Mesendoderm (in vitro differentiated cells): Measurements from ENCODE around the gene TNPO2.
"Not testable (repeated sequence)": the region's sequence is repeated elsewhere in the genome, so short reads cannot be mapped to it uniquely, and the experiment has no call there.

Source experiments
- DNase-seq: peaks from one replicate; pipeline ENCODE4 v3.0.0; 2013
- H2AK5ac ChIP-seq: 2 replicates; pipeline ENCODE4 v1.6.1; 2013; ENCODE audit warnings: low read length, inconsistent platforms
- H2BK120ac ChIP-seq: 2 replicates; pipeline ENCODE4 v1.6.1; 2013; ENCODE audit warnings: low read depth, mild to moderate bottlenecking, low read length, moderate library complexity, mixed read lengths
- H2BK15ac ChIP-seq: replicated peaks from 2 replicates; pipeline ENCODE4 v1.6.1; 2013; ENCODE audit warnings: low read depth, mild to moderate bottlenecking, moderate library complexity
- H2BK5ac ChIP-seq: 2 replicates; pipeline ENCODE4 v1.6.1; 2013; ENCODE audit warnings: low read length, inconsistent platforms
- H3K18ac ChIP-seq: 2 replicates; pipeline ENCODE4 v1.6.1; 2013; ENCODE audit warnings: mild to moderate bottlenecking, low read length, mixed read lengths
- H3K23ac ChIP-seq: one replicate; pipeline ENCODE4 v1.6.1; 2013; ENCODE audit warnings: low read length
- H3K27ac ChIP-seq: 2 replicates; pipeline ENCODE4 v1.5.1; 2013; ENCODE audit warnings: low read depth, mild to moderate bottlenecking, inconsistent platforms, low read length, moderate library complexity
- H3K27me3 ChIP-seq: 2 replicates; pipeline ENCODE4 v1.6.1; 2013; ENCODE audit warnings: low read length, control low read depth, mild to moderate bottlenecking, inconsistent platforms; ENCODE audit not compliant: insufficient read depth, poor library complexity
- H3K36me3 ChIP-seq: 2 replicates; pipeline ENCODE4 v1.6.1; 2013; ENCODE audit warnings: low read length, inconsistent platforms; ENCODE audit not compliant: control insufficient read depth, insufficient read depth
- H3K4ac ChIP-seq: one replicate; pipeline ENCODE4 v1.6.1; 2013; ENCODE audit warnings: low read depth, mild to moderate bottlenecking, low read length, moderate library complexity
- H3K4me1 ChIP-seq: 2 replicates; pipeline ENCODE4 v1.6.1; 2013; ENCODE audit warnings: low read depth, low read length, inconsistent platforms; ENCODE audit not compliant: control insufficient read depth
- H3K4me2 ChIP-seq: 2 replicates; pipeline ENCODE4 v1.6.1; 2013; ENCODE audit warnings: low read length
- H3K4me3 ChIP-seq: 2 replicates; pipeline ENCODE4 v1.5.1; 2013; ENCODE audit warnings: mild to moderate bottlenecking, low read length
- H3K56ac ChIP-seq: one replicate; pipeline ENCODE4 v1.6.1; 2013; ENCODE audit warnings: low read length
- H3K79me1 ChIP-seq: 2 replicates; pipeline ENCODE4 v1.6.1; 2013; ENCODE audit warnings: low read length, inconsistent platforms
- H3K79me2 ChIP-seq: 2 replicates; pipeline ENCODE4 v1.6.1; 2013; ENCODE audit warnings: mild to moderate bottlenecking, low read length; ENCODE audit not compliant: control insufficient read depth, insufficient read depth
- H3K9ac ChIP-seq: 2 replicates; pipeline ENCODE4 v1.6.1; 2013; ENCODE audit warnings: low read length, inconsistent platforms
- H4K5ac ChIP-seq: one replicate; pipeline ENCODE4 v1.6.1; 2013; ENCODE audit warnings: low read length
- H4K8ac ChIP-seq: one replicate; pipeline ENCODE4 v1.6.1; 2013; ENCODE audit warnings: low read depth, mild to moderate bottlenecking, control low read depth, low read length, moderate library complexity
- WGBS: extraction: QIAGEN DNeasy Blood & Tissue Kit; methylation state at CpG from one replicate; pipeline ENCODE4 v1.1.7; 2013; ENCODE audit warnings: low lambda C conversion rate, missing lambda C conversion rate; ENCODE audit not compliant: insufficient coverage; ENCODE audit errors: extremely low coverage; 5-methylcytosine and 5-hydroxymethylcytosine counted together

The TNPO2 gene

DNA sequence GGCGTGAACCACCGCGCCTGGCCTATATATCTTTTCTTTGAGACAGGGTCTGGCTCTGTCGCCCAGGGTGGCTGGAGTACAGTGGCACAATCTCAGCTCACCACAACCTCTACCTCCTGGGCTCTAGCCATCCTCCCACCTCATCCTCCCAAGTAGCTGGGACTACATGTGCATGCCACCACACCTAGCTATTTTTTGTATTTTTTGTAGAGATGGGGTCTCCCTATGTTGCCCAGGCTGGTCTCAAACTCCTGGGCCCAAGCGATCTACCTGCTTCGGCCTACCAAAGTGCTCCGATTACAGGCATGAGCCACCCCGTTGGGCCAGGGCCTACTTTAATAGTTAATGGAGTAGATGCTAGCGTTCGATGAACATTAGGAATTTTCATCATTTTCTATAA is 3.4 kb downstream of the TNPO2 start:
- Histone ChIP-seq H2BK120ac (no peak overlapping the region), H3K27ac (no peak overlapping the region), H4K5ac (no peak overlapping the region), H3K56ac (peak overlapping the region; percentile 96), H2AK5ac (no peak overlapping the region), H2BK5ac (no peak overlapping the region), H3K4ac (no peak overlapping the region), H4K8ac (no peak overlapping the region), H3K4me3 (no peak overlapping the region), H3K18ac (no peak overlapping the region), H3K27me3 (no peaks in the 10 kb centered on the region), H3K36me3 (peaks cover 6% of the 10 kb centered on the region), H3K9ac (peak overlapping the region; percentile 99), H2BK15ac (no peak overlapping the region), H3K79me2 (peaks cover 48% of the 10 kb centered on the region), H3K79me1 (peaks cover 14% of the 10 kb centered on the region), H3K4me2 (peak overlapping the region; percentile 75), H3K4me1 (no peaks in the 10 kb centered on the region), H3K23ac (no peak overlapping the region)
- WGBS = no CpG with 5 or more reads among the region's 10 CpGs
- DNase-seq = no peak

GRCh38 chr19:12715929-12716328 is 7.8 kb downstream of the TNPO2 start:
- no peak overlapping the region for H3K23ac ChIP-seq
- no peak overlapping the region for H3K56ac ChIP-seq
- no peak overlapping the region for H2BK5ac ChIP-seq
- no peak overlapping the region for H3K9ac ChIP-seq
- H3K36me3 ChIP-seq = peaks cover 19% of the 10 kb centered on the region
- peaks cover 18% of the 10 kb centered on the region for H3K79me1 ChIP-seq
- no peak overlapping the region for H3K4me2 ChIP-seq
- no peak overlapping the region for H4K8ac ChIP-seq
- no peak overlapping the region for H3K4ac ChIP-seq
- no peak overlapping the region for H2BK15ac ChIP-seq
- H2AK5ac ChIP-seq = no peak overlapping the region
- H3K4me3 ChIP-seq = no peak overlapping the region
- H3K27me3 ChIP-seq = no peaks in the 10 kb centered on the region
- no peak overlapping the region for H2BK120ac ChIP-seq
- H3K27ac ChIP-seq = no peak overlapping the region
- no CpG with 5 or more reads among the region's 3 CpGs for WGBS
- no peak overlapping the region for H4K5ac ChIP-seq
- DNase-seq = no peak
- no peaks in the 10 kb centered on the region for H3K4me1 ChIP-seq
- H3K18ac ChIP-seq = no peak overlapping the region
- peaks cover 27% of the 10 kb centered on the region for H3K79me2 ChIP-seq

- Histone ChIP-seq H3K4ac (no peak overlapping the region), H2BK5ac (no peak overlapping the region), H2BK120ac (no peak overlapping the region), H2AK5ac (no peak overlapping the region), H3K27ac (no peak overlapping the region), H3K4me1 (no peaks in the 10 kb centered on the region), H4K5ac (no peak overlapping the region), H4K8ac (no peak overlapping the region), H3K9ac (no peak overlapping the region), H3K79me1 (peaks cover 18% of the 10 kb centered on the region), H3K27me3 (no peaks in the 10 kb centered on the region), H2BK15ac (no peak overlapping the region), H3K56ac (no peak overlapping the region), H3K36me3 (peaks cover 22% of the 10 kb centered on the region), H3K4me3 (no peak overlapping the region), H3K23ac (no peak overlapping the region), H3K18ac (no peak overlapping the region), H3K4me2 (no peak overlapping the region), H3K79me2 (peaks cover 18% of the 10 kb centered on the region)
- no peak for DNase-seq
- WGBS = no CpG with 5 or more reads among the region's 15 CpGs
These were observed 8.6 kb downstream of the TNPO2 start for GRCh38 chr19:12715102-12715501.

DNA sequence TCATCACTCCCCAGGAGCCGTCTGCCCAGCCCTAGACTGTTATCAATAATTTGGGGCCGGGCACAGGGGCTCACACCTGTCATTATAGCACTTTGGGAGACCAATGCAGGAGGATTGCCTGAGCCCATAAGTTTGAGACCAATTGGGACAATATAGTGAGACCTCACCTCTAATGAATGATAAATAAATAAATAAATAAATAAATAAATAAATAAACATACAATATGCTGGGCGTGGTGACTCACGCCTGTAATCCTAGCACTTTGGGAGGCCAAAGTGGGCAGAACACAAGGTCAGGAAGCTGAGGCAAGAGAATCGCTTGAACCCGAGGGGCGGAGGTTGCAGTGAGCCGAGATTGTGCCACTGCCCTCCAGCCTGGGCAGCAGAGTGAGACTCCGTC is 10.4 kb downstream of the TNPO2 start:
- H3K9ac ChIP-seq, H2BK5ac ChIP-seq, H3K79me2 ChIP-seq, H3K23ac ChIP-seq, H3K4me1 ChIP-seq, H2AK5ac ChIP-seq, H3K4ac ChIP-seq, H2BK15ac ChIP-seq, DNase-seq, H3K4me3 ChIP-seq, H4K5ac ChIP-seq, H3K27ac ChIP-seq, H3K56ac ChIP-seq, H3K27me3 ChIP-seq, H4K8ac ChIP-seq, H3K18ac ChIP-seq, H2BK120ac ChIP-seq, H3K4me2 ChIP-seq: not testable (repeated sequence)
- no CpG with 5 or more reads among the region's 9 CpGs for WGBS
- Histone ChIP-seq H3K79me1 (peaks cover 10% of the 10 kb centered on the region), H3K36me3 (peaks cover 20% of the 10 kb centered on the region)

DNA sequence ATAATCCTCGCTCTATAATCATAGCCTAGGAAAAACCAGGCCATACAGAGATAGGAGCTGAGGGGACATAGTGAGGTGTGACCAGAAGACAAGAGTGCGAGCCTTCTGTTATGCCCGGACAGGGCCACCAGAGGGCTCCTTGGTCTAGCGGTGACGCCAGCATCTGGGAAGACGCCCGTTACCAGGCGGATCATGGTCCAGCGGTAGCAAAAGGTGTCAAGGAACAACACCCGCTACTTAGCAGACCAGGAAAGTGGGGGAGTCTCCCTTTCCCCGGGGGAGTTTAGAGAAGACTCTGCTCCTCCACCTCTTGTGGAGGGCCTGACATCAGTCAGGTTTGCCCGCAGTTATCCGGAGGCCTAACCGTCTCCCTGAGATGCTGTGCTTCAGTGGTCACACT is 11.7 kb downstream of the TNPO2 start:
- H2BK120ac ChIP-seq, H3K27ac ChIP-seq, H2BK5ac ChIP-seq, DNase-seq, H3K23ac ChIP-seq, H3K27me3 ChIP-seq, H3K56ac ChIP-seq, H3K4me1 ChIP-seq, H3K4ac ChIP-seq, H4K5ac ChIP-seq, H3K4me2 ChIP-seq, H3K79me2 ChIP-seq, H2AK5ac ChIP-seq, H4K8ac ChIP-seq, H2BK15ac ChIP-seq, H3K18ac ChIP-seq, H3K9ac ChIP-seq, H3K4me3 ChIP-seq: not testable (repeated sequence)
- no CpG with 5 or more reads among the region's 14 CpGs for WGBS
- H3K79me1 ChIP-seq = peaks cover 10% of the 10 kb centered on the region
- peaks cover 20% of the 10 kb centered on the region for H3K36me3 ChIP-seq

GRCh38 chr19:12711187-12711586 is 12.5 kb downstream of the TNPO2 start:
- Histone ChIP-seq H3K27me3 (no peaks in the 10 kb centered on the region), H4K5ac (no peak overlapping the region), H3K4ac (no peak overlapping the region), H3K23ac (no peak overlapping the region), H3K56ac (no peak overlapping the region), H3K4me1 (no peaks in the 10 kb centered on the region), H2AK5ac (no peak overlapping the region), H2BK5ac (no peak overlapping the region), H3K27ac (no peak overlapping the region), H2BK120ac (no peak overlapping the region), H3K36me3 (peaks cover 21% of the 10 kb centered on the region), H2BK15ac (no peak overlapping the region), H4K8ac (no peak overlapping the region), H3K9ac (no peak overlapping the region), H3K79me1 (peaks cover 6% of the 10 kb centered on the region), H3K18ac (no peak overlapping the region), H3K4me3 (no peak overlapping the region), H3K79me2 (peaks cover 2% of the 10 kb centered on the region), H3K4me2 (no peak overlapping the region)
- no peak for DNase-seq
- WGBS = no CpG with 5 or more reads among the region's 17 CpGs
